SK-N-SH (cell line): Measurements from ENCODE around the gene SELENOH. TPM values are rescaled to one million over a fixed set of nuclear protein-coding genes. Genes with fewer than 3 reads are reported as not detected.

Source experiments
- CTCF ChIA-PET: fragments of 300-600, 350-600 bp; formaldehyde crosslinking; extraction: SDS; loops from one replicate; lab custom pipeline; 2021; lab: Yijun Ruan, JAX
- POLR2A ChIA-PET: fragments of 350-600 bp; sonication (Branson Sonifier 250); formaldehyde crosslinking; extraction: SDS; loops from one replicate; lab custom pipeline; 2020; ENCODE audit warnings: antibody characterized with exemption, inconsistent platforms; lab: Yijun Ruan, JAX
- DNase-seq: peaks from one replicate; pipeline ENCODE4 v3.0.0; 2012
- H2AFZ ChIP-seq: fragments of 200-600 bp; sonication (generic); 2 replicates; pipeline ENCODE4 v1.8.1; 2016; ENCODE audit warnings: antibody characterized with exemption, mild to moderate bottlenecking, low read depth
- H3F3A ChIP-seq: fragments of 200-600 bp; sonication (generic); replicated peaks from 2 replicates; pipeline ENCODE3; 2016; ENCODE audit warnings: antibody characterized with exemption, mild to moderate bottlenecking; ENCODE audit not compliant: insufficient read depth
- H3K27ac ChIP-seq, 2 experiments: fragments of 200-500 bp in 1 of 2; fragments of 200-600 bp in 1 of 2; sonication (Bioruptor generic) in 1 of 2; sonication (generic), shearing (Covaris generic) in 1 of 2; 2 replicates each; pipeline versions ENCODE4 v1.5.1 to v1.6.1; 2014 to 2016; ENCODE audit warnings: low read depth in 2 of 2, inconsistent platforms in 1 of 2, low read length in 1 of 2, mild to moderate bottlenecking in 1 of 2, mixed read lengths in 1 of 2
- H3K27me3 ChIP-seq: fragments of 200-600 bp; sonication (generic), shearing (Covaris generic); 2 replicates; pipeline ENCODE4 v1.6.1; 2016; ENCODE audit warnings: mixed run types; ENCODE audit not compliant: insufficient read depth
- H3K36me3 ChIP-seq, 2 experiments: fragments of 200-500 bp in 1 of 2; fragments of 200-600 bp in 1 of 2; sonication (Bioruptor generic) in 1 of 2; sonication (generic) in 1 of 2; replicated peaks in 1 of 2; 2 replicates each; pipeline versions ENCODE3 to v1.5.1; 2014 to 2016; ENCODE audit warnings: low read length in 1 of 2, mild to moderate bottlenecking in 1 of 2; ENCODE audit not compliant: insufficient read depth in 2 of 2, control insufficient read depth in 1 of 2
- H3K4me1 ChIP-seq, 2 experiments: fragments of 200-500 bp in 1 of 2; fragments of 200-600 bp in 1 of 2; sonication (Bioruptor generic) in 1 of 2; sonication (generic), shearing (Covaris generic) in 1 of 2; 2 replicates each; pipeline versions ENCODE4 v1.5.1 to v1.6.1; 2014 to 2016; ENCODE audit warnings: low read depth in 1 of 2, low read length in 1 of 2, mixed run types in 1 of 2; ENCODE audit not compliant: insufficient read depth in 2 of 2, control insufficient read depth in 1 of 2
- H3K4me2 ChIP-seq: fragments of 200-600 bp; sonication (generic), shearing (Covaris generic); 2 replicates; pipeline ENCODE4 v1.6.1; 2017; ENCODE audit warnings: mixed run types
- H3K4me3 ChIP-seq, 2 experiments: fragments of 200-500 bp in 1 of 2; fragments of 200-600 bp in 1 of 2; sonication (Bioruptor generic) in 1 of 2; sonication (generic), shearing (Covaris generic) in 1 of 2; 2 replicates each; pipeline versions ENCODE4 v1.5.1 to v1.8.1; 2014 to 2016; ENCODE audit warnings: low read depth in 2 of 2, inconsistent platforms in 1 of 2, low read length in 1 of 2, mild to moderate bottlenecking in 1 of 2, mixed read lengths in 1 of 2, moderate library complexity in 1 of 2
- H3K79me2 ChIP-seq: fragments of 200-600 bp; sonication (generic); 2 replicates; pipeline ENCODE4 v1.8.1; 2017; ENCODE audit warnings: mild to moderate bottlenecking; ENCODE audit not compliant: insufficient read depth
- H3K9ac ChIP-seq: fragments of 200-600 bp; sonication (generic); 2 replicates; pipeline ENCODE4 v1.6.1; 2017; ENCODE audit warnings: mixed run types
- H3K9me2 ChIP-seq: fragments of 200-600 bp; sonication (generic); 2 replicates; pipeline ENCODE4 v1.6.1; 2017; ENCODE audit warnings: mixed run types
- H3K9me3 ChIP-seq: fragments of 200-600 bp; sonication (generic); 2 replicates; pipeline ENCODE4 v1.6.1; 2017; ENCODE audit warnings: mixed run types, mild to moderate bottlenecking, moderate library complexity
- H4K20me1 ChIP-seq: fragments of 200-600 bp; sonication (generic); 2 replicates; pipeline ENCODE4 v1.6.1; 2017; ENCODE audit warnings: mild to moderate bottlenecking, mixed run types; ENCODE audit not compliant: insufficient read depth
- EP300 ChIP-seq, 2 experiments: IDR thresholded peaks; 2 replicates each; pipeline versions ENCODE4 v1.4.0 to v1.6.1; 2012; ENCODE audit warnings: borderline replicate concordance in 1 of 2, low read depth in 1 of 2, low read length in 1 of 2
- GABPA ChIP-seq: IDR thresholded peaks from 2 replicates; pipeline ENCODE4 v1.4.0; 2012; ENCODE audit warnings: low read depth, mild to moderate bottlenecking
- MXI1 ChIP-seq: IDR thresholded peaks from 2 replicates; pipeline ENCODE4 v1.6.1; 2012; ENCODE audit warnings: mild to moderate bottlenecking, low read depth, low read length, improper control_type of control experiment
- POLR2AphosphoS5 ChIP-seq: IDR thresholded peaks from 2 replicates; pipeline ENCODE4 v1.6.1; 2012; ENCODE audit warnings: low read depth, low read length
- RCOR1 ChIP-seq: fragments of 150-350 bp; IDR thresholded peaks from 2 replicates; pipeline ENCODE4 v1.6.1; 2017; ENCODE audit warnings: antibody characterized with exemption, low read length
- SMC3 ChIP-seq: IDR thresholded peaks from 2 replicates; pipeline ENCODE4 v1.6.1; 2012; ENCODE audit warnings: low read depth, low read length, improper control_type of control experiment
- TAF1 ChIP-seq: IDR thresholded peaks from 2 replicates; pipeline ENCODE4 v1.6.1; 2012; ENCODE audit warnings: low read depth, mild to moderate bottlenecking, low read length, moderate library complexity, borderline replicate concordance
- TCF12 ChIP-seq: IDR thresholded peaks from 2 replicates; pipeline ENCODE4 v1.4.0; 2012
- TEAD4 ChIP-seq: IDR thresholded peaks from 2 replicates; pipeline ENCODE4 v1.4.0; 2012; ENCODE audit warnings: mild to moderate bottlenecking, borderline replicate concordance; ENCODE audit not compliant: insufficient read depth
- YY1 ChIP-seq: IDR thresholded peaks from 2 replicates; pipeline ENCODE4 v1.4.0; 2012; ENCODE audit warnings: low read depth, mild to moderate bottlenecking
- WGBS: methylation state at CpG from one replicate; pipeline ENCODE4 v1.1.6; 2017; ENCODE audit warnings: low lambda C conversion rate; 5-methylcytosine and 5-hydroxymethylcytosine counted together
- polyA plus RNA-seq, 3 experiments: library from polyadenylated mRNA; depleted of rRNA; stranded (reverse); fragments of >200 nt; gene quantifications; 2 replicates each; pipeline ENCODE4 v1.2.3, GENCODE V29; 2012
- TF ChIP-seq, protein P1 (sequence below): fragments of 150-350 bp; IDR thresholded peaks from 2 replicates; pipeline ENCODE4 v1.6.1; 2016; ENCODE audit warnings: mild to moderate bottlenecking, low read depth, low read length
- TF ChIP-seq, protein P2 (sequence below): IDR thresholded peaks from 2 replicates; pipeline ENCODE4 v1.4.0; 2012; ENCODE audit warnings: low read depth
- TF ChIP-seq, protein P3 (sequence below): IDR thresholded peaks from 2 replicates; pipeline ENCODE4 v1.4.0; 2012; ENCODE audit warnings: low read depth, borderline replicate concordance
- TF ChIP-seq, protein P4 (sequence below): fragments of 200-600 bp; sonication (generic); IDR thresholded peaks from 2 replicates; pipeline ENCODE4 v1.6.1; 2017; ENCODE audit warnings: antibody characterized with exemption, mild to moderate bottlenecking, moderate library complexity
- TF ChIP-seq, protein P5 (sequence below): IDR thresholded peaks from 2 replicates; pipeline ENCODE4; 2012

The SELENOH gene
- polyA plus RNA-seq, 1 of the 3 experiments (the other 2 are of a cell fraction), result 333 TPM

DNA sequence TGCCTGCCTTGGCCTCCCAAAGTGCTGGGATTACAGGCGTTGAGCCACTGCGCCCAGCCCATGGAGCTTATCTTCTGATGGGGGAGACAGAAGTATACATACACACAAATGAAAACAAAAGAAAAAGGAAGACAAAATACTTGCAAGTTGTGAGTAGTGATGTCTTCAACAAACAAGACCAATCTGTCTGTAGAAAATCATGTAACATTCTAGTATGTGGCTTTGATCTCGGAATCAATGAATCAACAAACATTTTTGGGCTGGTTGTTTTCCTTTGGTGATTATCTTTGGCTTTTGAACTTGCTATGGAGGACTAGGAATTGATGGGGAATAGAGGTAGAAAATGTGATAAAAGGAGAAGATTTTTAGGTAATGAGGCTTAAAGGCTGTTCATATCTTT, 16.9 kb downstream of the SELENOH start:
- TF ChIP-seq SMC3, result no peak
- H3F3A ChIP-seq, result peaks cover 5% of the 10 kb centered on the region
- ChIA-PET CTCF (interaction anchor here (0.8 to 10.0 kb wide), 3 partner anchors 17 to 64 kb away, joined by 3 to 116 read pairs (median 3); no protein-coding TSS in a partner anchor), POLR2A (no interaction called here)
- H3K4me3 ChIP-seq, result no peak overlapping the region
- H3K36me3 ChIP-seq, result no peaks in the 10 kb centered on the region
- H2AFZ ChIP-seq, result no peak overlapping the region
- DNase-seq, result no peak
- H3K4me1 ChIP-seq, result no peaks in the 10 kb centered on the region; a peak in 1 of 4 replicates
- no peak overlapping the region for H3K27ac ChIP-seq
- H3K4me2 ChIP-seq, result no peak overlapping the region
- no peaks in the 10 kb centered on the region for H3K27me3 ChIP-seq
- H3K9me2 ChIP-seq, result no peaks in the 10 kb centered on the region
- peaks cover 15% of the 10 kb centered on the region for H3K79me2 ChIP-seq
- H3K9me3 ChIP-seq, result no peaks in the 10 kb centered on the region
- 91% methylated on average over 3 of the region's 3 CpGs for WGBS
- H3K9ac ChIP-seq, result no peak overlapping the region
- H4K20me1 ChIP-seq, result no peaks in the 10 kb centered on the region

DNA sequence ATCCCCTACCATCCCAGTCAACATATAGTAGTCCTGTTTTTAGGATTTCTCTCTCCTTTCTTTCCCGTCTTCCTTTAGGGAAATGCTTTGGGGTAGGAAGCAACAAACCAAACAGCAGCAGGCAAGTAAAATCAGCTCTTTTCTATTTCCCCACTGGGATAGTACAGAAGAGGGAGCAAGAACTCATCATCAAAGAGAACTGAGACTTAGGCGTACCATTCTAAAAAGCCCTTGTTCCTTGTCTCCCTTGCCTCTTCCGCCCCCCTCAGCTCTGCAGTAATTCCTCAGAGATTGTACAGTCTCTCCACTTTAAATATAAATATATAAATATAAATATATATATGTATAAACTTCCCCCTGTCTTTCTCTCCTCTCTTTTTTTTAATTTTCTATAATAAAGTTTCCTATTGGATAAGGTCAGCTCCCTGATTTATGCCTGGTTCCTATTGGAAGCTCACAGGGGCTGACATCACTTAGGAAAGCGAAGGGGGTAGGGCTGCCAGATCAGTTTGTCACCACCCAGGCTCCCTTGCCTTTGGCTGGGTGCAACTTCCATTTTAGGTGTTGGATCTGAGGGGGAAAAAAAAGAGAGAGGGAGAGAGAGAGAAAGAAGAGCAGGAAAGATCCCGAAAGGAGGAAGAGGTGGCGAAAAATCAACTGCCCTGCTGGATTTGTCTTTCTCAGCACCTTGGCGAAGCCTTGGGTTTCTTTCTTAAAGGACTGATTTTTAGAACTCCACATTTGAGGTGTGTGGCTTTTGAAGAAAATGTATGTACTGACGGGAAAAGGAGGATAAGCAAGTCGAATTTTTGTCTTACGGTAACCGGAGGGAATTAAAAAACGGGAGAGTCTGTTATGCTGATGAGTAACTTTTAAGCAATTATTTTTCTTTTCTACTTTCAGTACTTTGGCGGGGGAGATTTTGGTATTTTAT, 20.3 kb downstream of the SELENOH start, which contains the start of gene CTNND1:
Gene CTNND1, plus strand, starts transcription at position 502 of the 934 bp plus-strand sequence. CDS start 29,677 bp downstream, outside the sequence.
- H3K4me2 ChIP-seq, result peak within 1 kb of the TSS; percentile 86
- H3K4me3 ChIP-seq, result peak within 1 kb of the TSS; percentile 63 to 73
- H3F3A ChIP-seq, result peaks cover 5% of the 10 kb centered on the region
- 2% methylated on average over 13 of the region's 13 CpGs for WGBS
- peaks cover 49% of the 10 kb centered on the region for H3K79me2 ChIP-seq
- H4K20me1 ChIP-seq, result peaks cover 32% of the 10 kb centered on the region
- peaks cover 5 to 17% of the 10 kb centered on the region in 2 experiments; a peak in 3 of 4 replicates for H3K4me1 ChIP-seq
- H3K36me3 ChIP-seq, result peaks cover 0 to 3% of the 10 kb centered on the region in 2 experiments
- peak within 1 kb of the TSS; percentile 99 for H2AFZ ChIP-seq
- H3K9ac ChIP-seq, result peak within 1 kb of the TSS; percentile 95
- no peaks in the 10 kb centered on the region for H3K9me3 ChIP-seq
- H3K27me3 ChIP-seq, result no peaks in the 10 kb centered on the region
- ChIA-PET POLR2A (interaction anchor here (0.6 to 2.9 kb wide), 6 partner anchors 10 to 39 kb away, joined by 3 to 17 read pairs (median 6); partner anchors contain the start of genes BTBD18 and SELENOH), CTCF (interaction anchor here (0.8 to 10.0 kb wide), 9 partner anchors 9 to 303 kb away, joined by 3 to 116 read pairs (median 4); partner anchors contain the start of genes BTBD18 and SELENOH)
- peak; percentile 91 for DNase-seq
- no peaks in the 10 kb centered on the region for H3K9me2 ChIP-seq
- H3K27ac ChIP-seq, result peak within 1 kb of the TSS; percentile 96 to 97
- TF ChIP-seq, protein P1, sequence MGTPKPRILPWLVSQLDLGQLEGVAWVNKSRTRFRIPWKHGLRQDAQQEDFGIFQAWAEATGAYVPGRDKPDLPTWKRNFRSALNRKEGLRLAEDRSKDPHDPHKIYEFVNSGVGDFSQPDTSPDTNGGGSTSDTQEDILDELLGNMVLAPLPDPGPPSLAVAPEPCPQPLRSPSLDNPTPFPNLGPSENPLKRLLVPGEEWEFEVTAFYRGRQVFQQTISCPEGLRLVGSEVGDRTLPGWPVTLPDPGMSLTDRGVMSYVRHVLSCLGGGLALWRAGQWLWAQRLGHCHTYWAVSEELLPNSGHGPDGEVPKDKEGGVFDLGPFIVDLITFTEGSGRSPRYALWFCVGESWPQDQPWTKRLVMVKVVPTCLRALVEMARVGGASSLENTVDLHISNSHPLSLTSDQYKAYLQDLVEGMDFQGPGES, result no peak; the same call in 1 of the 2 replicates
- TF ChIP-seq MXI1 (peak; percentile 75), SMC3 (no peak), TCF12 (peak; percentile 45), YY1 (peak; percentile 84; the same call in 1 of the 2 replicates), TAF1 (peak; percentile 90; the same call in 1 of the 2 replicates), EP300 (IDR thresholded peaks at IDR 0.05; ENCODE audit: borderline replicate concordance in 1 of 2, low read depth in 1 of 2, low read length in 1 of 2) (no peak), TEAD4 (0 out of 2 replicates have a peak, but pooled peaks have one; percentile 25), RCOR1 (no peak), POLR2AphosphoS5 (peak; percentile 97), GABPA (no peak)
- TF ChIP-seq, protein P2, sequence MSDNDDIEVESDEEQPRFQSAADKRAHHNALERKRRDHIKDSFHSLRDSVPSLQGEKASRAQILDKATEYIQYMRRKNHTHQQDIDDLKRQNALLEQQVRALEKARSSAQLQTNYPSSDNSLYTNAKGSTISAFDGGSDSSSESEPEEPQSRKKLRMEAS, result peak; percentile 70; the same call in 1 of the 2 replicates
- TF ChIP-seq, protein P3, sequence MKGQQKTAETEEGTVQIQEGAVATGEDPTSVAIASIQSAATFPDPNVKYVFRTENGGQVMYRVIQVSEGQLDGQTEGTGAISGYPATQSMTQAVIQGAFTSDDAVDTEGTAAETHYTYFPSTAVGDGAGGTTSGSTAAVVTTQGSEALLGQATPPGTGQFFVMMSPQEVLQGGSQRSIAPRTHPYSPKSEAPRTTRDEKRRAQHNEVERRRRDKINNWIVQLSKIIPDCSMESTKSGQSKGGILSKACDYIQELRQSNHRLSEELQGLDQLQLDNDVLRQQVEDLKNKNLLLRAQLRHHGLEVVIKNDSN, result no peak
- TF ChIP-seq, protein P4, sequence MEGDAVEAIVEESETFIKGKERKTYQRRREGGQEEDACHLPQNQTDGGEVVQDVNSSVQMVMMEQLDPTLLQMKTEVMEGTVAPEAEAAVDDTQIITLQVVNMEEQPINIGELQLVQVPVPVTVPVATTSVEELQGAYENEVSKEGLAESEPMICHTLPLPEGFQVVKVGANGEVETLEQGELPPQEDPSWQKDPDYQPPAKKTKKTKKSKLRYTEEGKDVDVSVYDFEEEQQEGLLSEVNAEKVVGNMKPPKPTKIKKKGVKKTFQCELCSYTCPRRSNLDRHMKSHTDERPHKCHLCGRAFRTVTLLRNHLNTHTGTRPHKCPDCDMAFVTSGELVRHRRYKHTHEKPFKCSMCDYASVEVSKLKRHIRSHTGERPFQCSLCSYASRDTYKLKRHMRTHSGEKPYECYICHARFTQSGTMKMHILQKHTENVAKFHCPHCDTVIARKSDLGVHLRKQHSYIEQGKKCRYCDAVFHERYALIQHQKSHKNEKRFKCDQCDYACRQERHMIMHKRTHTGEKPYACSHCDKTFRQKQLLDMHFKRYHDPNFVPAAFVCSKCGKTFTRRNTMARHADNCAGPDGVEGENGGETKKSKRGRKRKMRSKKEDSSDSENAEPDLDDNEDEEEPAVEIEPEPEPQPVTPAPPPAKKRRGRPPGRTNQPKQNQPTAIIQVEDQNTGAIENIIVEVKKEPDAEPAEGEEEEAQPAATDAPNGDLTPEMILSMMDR, result no peak
- TF ChIP-seq, protein P5, sequence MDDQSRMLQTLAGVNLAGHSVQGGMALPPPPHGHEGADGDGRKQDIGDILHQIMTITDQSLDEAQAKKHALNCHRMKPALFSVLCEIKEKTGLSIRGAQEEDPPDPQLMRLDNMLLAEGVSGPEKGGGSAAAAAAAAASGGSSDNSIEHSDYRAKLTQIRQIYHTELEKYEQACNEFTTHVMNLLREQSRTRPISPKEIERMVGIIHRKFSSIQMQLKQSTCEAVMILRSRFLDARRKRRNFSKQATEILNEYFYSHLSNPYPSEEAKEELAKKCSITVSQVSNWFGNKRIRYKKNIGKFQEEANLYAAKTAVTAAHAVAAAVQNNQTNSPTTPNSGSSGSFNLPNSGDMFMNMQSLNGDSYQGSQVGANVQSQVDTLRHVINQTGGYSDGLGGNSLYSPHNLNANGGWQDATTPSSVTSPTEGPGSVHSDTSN, result peak; percentile 6; the same call in 1 of the 2 replicates
